Kidney (tissue), 14 donors: ENCODE results near the gene OXSR1. TPM values are rescaled to one million over a fixed set of nuclear protein-coding genes. Genes with fewer than 3 reads are reported as not detected.

Experiments
- DNase-seq, 5 donors: peaks; one replicate each; pipeline ENCODE4 v3.0.0-alpha.2; 2013 to 2020
- FAIRE-seq: peaks from 2 replicates; lab custom pipeline; 2012; peaks lifted over from hg19 to GRCh38; lab: Jason Lieb, UNC
- H3K27ac ChIP-seq, 2 donors: one replicate each; pipeline ENCODE4 v1.7.0; 2013; ENCODE audit warnings: low read depth in 2 of 2, low read length in 2 of 2, inconsistent platforms in 1 of 2
- H3K27me3 ChIP-seq: one replicate; pipeline ENCODE4 v1.7.1; 2013; ENCODE audit warnings: low read length, inconsistent platforms; ENCODE audit not compliant: control insufficient read depth, insufficient read depth
- H3K36me3 ChIP-seq, 3 donors: one replicate each; pipeline versions ENCODE4 v1.7.0 to v1.7.1; 2013; ENCODE audit warnings: low read length in 3 of 3, control low read depth in 1 of 3, inconsistent platforms in 1 of 3; ENCODE audit not compliant: insufficient read depth in 3 of 3, control insufficient read depth in 2 of 3
- H3K4me1 ChIP-seq, 3 donors: one replicate each; pipeline versions ENCODE4 v1.7.0 to v1.7.1; 2013; ENCODE audit warnings: low read length in 3 of 3, inconsistent platforms in 1 of 3, low read depth in 1 of 3; ENCODE audit not compliant: control insufficient read depth in 2 of 3, insufficient read depth in 2 of 3
- H3K4me3 ChIP-seq, 3 donors: one replicate each; pipeline versions ENCODE4 v1.7.0 to v1.8.1; 2013; ENCODE audit warnings: low read length in 3 of 3, control low read depth in 1 of 3, inconsistent platforms in 1 of 3
- H3K9ac ChIP-seq, 3 donors: one replicate each; pipeline versions ENCODE4 v1.7.0 to v1.7.1; 2013; ENCODE audit warnings: low read length in 3 of 3, control low read depth in 1 of 3, inconsistent platforms in 1 of 3
- H3K9me3 ChIP-seq, 3 donors: one replicate each; pipeline versions ENCODE4 v1.7.0 to v1.7.1; 2013; ENCODE audit warnings: low read length in 3 of 3, control low read depth in 1 of 3, inconsistent platforms in 1 of 3; ENCODE audit not compliant: control insufficient read depth in 2 of 3, insufficient read depth in 1 of 3
- intact Hi-C: fragments of 100-400 bp; cut with DNase I; formaldehyde crosslinking; loops from one replicate; pipeline ENCODE4 v1.11.1; 2022
- polyA plus RNA-seq: library from polyadenylated mRNA; stranded (reverse); fragments of 350-450 nt; fragmentation: Illumina TruSeq; extraction: RNeasy Lipid Tissue Mini Kit (QIAGEN cat#74804); gene quantifications from one replicate; pipeline ENCODE4 v1.2.3, GENCODE V29; 2014; ENCODE audit warnings: low read depth, low replicate concordance; ENCODE audit not compliant: insufficient read depth
- total RNA-seq: library from RNA; stranded (reverse); fragmentation: NEBNext Ultra II Directional; extraction: Animal tissue kit (Norgen Biotek cat#: 25700); gene quantifications from one replicate; pipeline ENCODE4 v1.2.1, GENCODE V29; 2021
- TF ChIP-seq, protein P1 (sequence below): IDR thresholded peaks from 3 replicates; pipeline ENCODE4 v1.5.1; 2012; ENCODE audit warnings: mild to moderate bottlenecking, moderate library complexity, borderline replicate concordance; ENCODE audit not compliant: insufficient read depth; ENCODE audit errors: extremely low read depth
- donor health status: control.
- donor health status: control.
- donor health status: control.
- donor health status: control.
- donor health status: control.
- donor health status: DM: yes; HTN: yes; CAD: no.
- donor health status: Normal renal cell carcinoma (clear cell type).

The OXSR1 gene
- total and polyA plus RNA-seq, 2 donors from 2014 or later, result 16.7 to 40.0 TPM

DNA sequence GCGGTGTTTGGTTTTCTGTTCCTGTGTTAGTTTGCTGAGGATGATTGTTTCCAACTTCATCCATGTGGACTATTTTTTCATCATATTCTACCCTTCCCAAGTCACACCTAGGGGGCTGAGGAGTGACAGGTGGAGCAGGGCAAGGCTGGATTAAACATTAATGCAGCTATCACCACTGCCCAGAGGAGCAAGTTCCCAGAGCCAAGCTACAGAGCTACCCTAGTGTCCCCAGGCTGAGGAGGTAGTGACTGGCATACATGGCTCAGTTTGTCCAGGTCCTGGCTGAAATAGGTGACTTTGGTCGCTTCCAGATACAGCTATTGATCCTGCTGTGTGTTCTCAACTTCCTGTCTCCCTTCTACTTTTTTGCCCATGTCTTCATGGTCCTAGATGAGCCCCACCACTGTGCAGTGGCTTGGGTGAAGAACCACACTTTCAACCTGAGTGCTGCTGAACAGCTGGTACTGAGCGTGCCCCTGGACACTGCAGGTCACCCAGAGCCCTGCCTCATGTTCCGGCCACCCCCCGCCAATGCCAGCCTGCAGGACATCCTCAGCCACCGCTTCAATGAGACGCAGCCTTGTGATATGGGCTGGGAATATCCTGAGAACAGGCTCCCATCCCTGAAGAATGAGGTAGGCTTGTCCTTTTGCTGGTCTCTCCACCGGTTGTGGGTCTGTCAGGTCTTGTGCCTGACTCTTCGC lies 100.4 kb downstream of the OXSR1 start, which contains the start of gene SLC22A13:
Gene SLC22A13 (plus strand): TSS at position 209 of the 704 bp plus-strand sequence. CDS start 49 bp downstream, at position 258.
- Histone ChIP-seq H3K27me3 (no peaks in the 10 kb centered on the region), H3K27ac (peak within 1 kb of the TSS; percentile 48 to 54), H3K9ac (no peak within 1 kb of the TSS), H3K4me1 (peaks cover 0 to 29% (median 28%) of the 10 kb centered on the region in 3 donors), H3K9me3 (peaks cover 0 to 7% (median 0%) of the 10 kb centered on the region in 3 donors), H3K36me3 (no peaks in the 10 kb centered on the region), H3K4me3 (peak within 1 kb of the TSS in 2 of 3 donors; percentile 60 to 62)
- FAIRE-seq, result no peak
- no peak for DNase-seq
- intact Hi-C loops, result no loop called here
- TF ChIP-seq, protein P1, sequence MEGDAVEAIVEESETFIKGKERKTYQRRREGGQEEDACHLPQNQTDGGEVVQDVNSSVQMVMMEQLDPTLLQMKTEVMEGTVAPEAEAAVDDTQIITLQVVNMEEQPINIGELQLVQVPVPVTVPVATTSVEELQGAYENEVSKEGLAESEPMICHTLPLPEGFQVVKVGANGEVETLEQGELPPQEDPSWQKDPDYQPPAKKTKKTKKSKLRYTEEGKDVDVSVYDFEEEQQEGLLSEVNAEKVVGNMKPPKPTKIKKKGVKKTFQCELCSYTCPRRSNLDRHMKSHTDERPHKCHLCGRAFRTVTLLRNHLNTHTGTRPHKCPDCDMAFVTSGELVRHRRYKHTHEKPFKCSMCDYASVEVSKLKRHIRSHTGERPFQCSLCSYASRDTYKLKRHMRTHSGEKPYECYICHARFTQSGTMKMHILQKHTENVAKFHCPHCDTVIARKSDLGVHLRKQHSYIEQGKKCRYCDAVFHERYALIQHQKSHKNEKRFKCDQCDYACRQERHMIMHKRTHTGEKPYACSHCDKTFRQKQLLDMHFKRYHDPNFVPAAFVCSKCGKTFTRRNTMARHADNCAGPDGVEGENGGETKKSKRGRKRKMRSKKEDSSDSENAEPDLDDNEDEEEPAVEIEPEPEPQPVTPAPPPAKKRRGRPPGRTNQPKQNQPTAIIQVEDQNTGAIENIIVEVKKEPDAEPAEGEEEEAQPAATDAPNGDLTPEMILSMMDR, result no peak

DNA sequence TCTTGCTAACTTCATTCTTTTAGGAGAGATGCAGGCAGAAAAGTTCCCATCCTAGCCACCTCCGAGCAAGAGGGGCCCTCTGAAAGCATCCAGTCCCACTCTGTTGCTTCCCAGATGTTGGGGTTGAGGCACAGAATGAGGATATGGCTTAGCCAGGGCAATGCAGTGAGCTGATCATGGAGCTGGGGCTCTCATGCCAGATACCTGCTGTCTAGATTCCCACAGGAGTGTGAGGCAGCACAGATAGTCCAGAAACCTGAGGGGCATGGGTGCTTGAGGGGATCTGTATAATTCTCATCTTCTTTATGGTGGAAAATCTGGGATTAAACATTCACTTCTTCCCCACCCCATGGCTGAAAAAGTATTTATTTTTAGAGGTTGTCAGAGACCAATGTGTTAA lies 101.5 kb downstream of the OXSR1 start:
- Histone ChIP-seq H3K27ac (peak overlapping the region; percentile 48 to 54), H3K27me3 (no peaks in the 10 kb centered on the region), H3K9me3 (peaks cover 0 to 3% (median 0%) of the 10 kb centered on the region in 3 donors), H3K36me3 (no peaks in the 10 kb centered on the region), H3K4me1 (peaks cover 0 to 29% (median 29%) of the 10 kb centered on the region in 3 donors), H3K4me3 (peak overlapping the region in 2 of 3 donors; percentile 60 to 62), H3K9ac (no peak overlapping the region)
- DNase-seq, result no peak
- TF ChIP-seq, protein P1, result no peak
- intact Hi-C loops, result no loop called here
- FAIRE-seq, result no peak

GRCh38 chr3:38267662-38268061 lies 102.3 kb downstream of the OXSR1 start:
- peaks cover 0 to 35% (median 29%) of the 10 kb centered on the region in 3 donors for H3K4me1 ChIP-seq
- no peaks in the 10 kb centered on the region for H3K9me3 ChIP-seq
- TF ChIP-seq, protein P1, result no peak
- no peaks in the 10 kb centered on the region for H3K27me3 ChIP-seq
- peak overlapping the region in 1 of 2 donors; percentile 26 for H3K27ac ChIP-seq
- FAIRE-seq (no peak), DNase-seq (no peak)
- no peak overlapping the region for H3K9ac ChIP-seq
- intact Hi-C loops, result no loop called here
- H3K36me3 ChIP-seq, result no peaks in the 10 kb centered on the region
- H3K4me3 ChIP-seq, result peak overlapping the region in 2 of 3 donors; percentile 47 to 62
